ENCODE data around the gene ZNF598.

DNA sequence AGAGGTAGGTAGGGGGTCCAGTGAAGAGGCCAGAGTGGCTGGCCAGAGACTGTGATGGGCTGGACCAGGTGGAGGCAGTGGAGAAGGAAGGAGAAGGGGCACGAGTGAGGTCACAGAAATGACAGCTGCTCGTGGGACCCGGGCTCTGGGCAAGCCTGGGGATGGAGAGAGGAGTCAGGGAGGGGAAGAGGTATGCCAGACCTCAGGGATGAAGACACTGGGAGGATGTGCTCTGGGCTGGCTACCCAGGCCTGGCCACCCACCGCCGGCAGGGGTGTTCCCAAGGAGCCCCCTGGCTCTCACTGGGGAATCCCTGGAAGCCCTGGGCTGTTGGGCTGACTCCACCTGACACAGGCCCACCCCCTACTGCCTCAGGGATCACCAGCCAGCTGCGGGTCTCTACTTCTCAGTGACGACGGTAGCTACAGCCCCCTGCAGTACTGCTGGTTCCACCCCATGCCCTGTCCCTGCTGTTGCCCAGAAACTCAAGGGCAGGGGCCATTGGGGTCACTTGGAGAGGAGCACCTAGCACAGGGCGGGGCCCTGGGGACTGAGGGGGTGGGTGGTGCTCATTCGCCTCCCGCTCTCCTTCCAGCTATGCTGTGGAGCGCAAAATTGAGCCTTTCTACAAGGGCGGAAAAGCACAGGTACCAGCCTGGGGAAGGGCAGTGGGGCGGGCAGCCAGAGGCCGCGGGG is 36.0 kb downstream of the ZNF598 start:
- TF ChIP-seq, protein P1, sequence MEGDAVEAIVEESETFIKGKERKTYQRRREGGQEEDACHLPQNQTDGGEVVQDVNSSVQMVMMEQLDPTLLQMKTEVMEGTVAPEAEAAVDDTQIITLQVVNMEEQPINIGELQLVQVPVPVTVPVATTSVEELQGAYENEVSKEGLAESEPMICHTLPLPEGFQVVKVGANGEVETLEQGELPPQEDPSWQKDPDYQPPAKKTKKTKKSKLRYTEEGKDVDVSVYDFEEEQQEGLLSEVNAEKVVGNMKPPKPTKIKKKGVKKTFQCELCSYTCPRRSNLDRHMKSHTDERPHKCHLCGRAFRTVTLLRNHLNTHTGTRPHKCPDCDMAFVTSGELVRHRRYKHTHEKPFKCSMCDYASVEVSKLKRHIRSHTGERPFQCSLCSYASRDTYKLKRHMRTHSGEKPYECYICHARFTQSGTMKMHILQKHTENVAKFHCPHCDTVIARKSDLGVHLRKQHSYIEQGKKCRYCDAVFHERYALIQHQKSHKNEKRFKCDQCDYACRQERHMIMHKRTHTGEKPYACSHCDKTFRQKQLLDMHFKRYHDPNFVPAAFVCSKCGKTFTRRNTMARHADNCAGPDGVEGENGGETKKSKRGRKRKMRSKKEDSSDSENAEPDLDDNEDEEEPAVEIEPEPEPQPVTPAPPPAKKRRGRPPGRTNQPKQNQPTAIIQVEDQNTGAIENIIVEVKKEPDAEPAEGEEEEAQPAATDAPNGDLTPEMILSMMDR (IDR thresholded peaks at IDR 0.05): no peak
- TF ChIP-seq POLR2A (IDR thresholded peaks at IDR 0.05) (no peak), EP300 (IDR thresholded peaks at IDR 0.05) (no peak)
